Measurements from ENCODE around the gene NUTF2.

GRCh38 chr16:67848118-67848517 lies 1.4 kb downstream of the NUTF2 start:
- TF ChIP-seq GATA2 (IDR thresholded peaks at IDR 0.05; ENCODE audit: low read depth, low read length), result no peak
- no peak for TF ChIP-seq GATA3 (IDR thresholded peaks at IDR 0.05; ENCODE audit: low read depth, low read length)
